Suprapubic skin (tissue), 4 donors: ENCODE data around the gene DNASE1. TPM values are rescaled to one million over a fixed set of nuclear protein-coding genes. Genes with fewer than 3 reads are reported as not detected.

Experiments
- DNase-seq, 2 donors: peaks; one replicate each; pipeline ENCODE4 v3.0.0-alpha.2; 2019; ENCODE audit warnings: low spot score in 2 of 2
- H3K27ac ChIP-seq: fragments of 200-600 bp; sonication (generic); one replicate; pipeline ENCODE4 v1.5.1; 2019
- H3K27me3 ChIP-seq: fragments of 200-600 bp; sonication (generic); one replicate; pipeline ENCODE4 v1.5.1; 2019
- H3K36me3 ChIP-seq: fragments of 200-600 bp; sonication (generic); one replicate; pipeline ENCODE4 v1.5.1; 2019
- H3K4me1 ChIP-seq: fragments of 200-600 bp; sonication (generic); one replicate; pipeline ENCODE4 v1.5.1; 2019
- H3K4me3 ChIP-seq: fragments of 200-600 bp; sonication (generic); one replicate; pipeline ENCODE4 v1.5.1; 2019; ENCODE audit warnings: mild to moderate bottlenecking
- H3K9me3 ChIP-seq: fragments of 200-600 bp; sonication (generic); one replicate; pipeline ENCODE4 v1.5.1; 2019
- EP300 ChIP-seq: sonication (generic); formaldehyde crosslinking; IDR thresholded peaks from one replicate; pipeline ENCODE4 v1.6.1; 2017; ENCODE audit warnings: antibody characterized with exemption
- POLR2A ChIP-seq, 2 donors: fragments of 450-650 bp; IDR thresholded peaks; one replicate each; pipeline ENCODE4 v1.6.1; 2017; ENCODE audit warnings: antibody characterized with exemption in 2 of 2, mild to moderate bottlenecking in 2 of 2, moderate library complexity in 2 of 2
- POLR2AphosphoS5 ChIP-seq, 3 donors: sonication (generic); formaldehyde crosslinking; IDR thresholded peaks; one replicate each; pipeline ENCODE4 v1.6.1; 2017; ENCODE audit warnings: antibody characterized with exemption in 3 of 3
- WGBS: methylation state at CpG from one replicate; pipeline ENCODE4 v1.1.5; 2018; 5-methylcytosine and 5-hydroxymethylcytosine counted together
- total RNA-seq, 4 donors: library from RNA; depleted of rRNA; stranded (reverse); fragments of >200 nt; gene quantifications; one replicate each; pipeline ENCODE4 v1.1.0, GENCODE V29; 2016
- TF ChIP-seq, protein P1 (sequence below), 2 donors: fragments of 200-600 bp in 1 of 2; fragments of 450-650 bp in 1 of 2; sonication (generic) in 1 of 2; IDR thresholded peaks; one replicate each; pipeline ENCODE4 v1.5.1; 2016 to 2019; ENCODE audit warnings: antibody characterized with exemption in 2 of 2, mild to moderate bottlenecking in 1 of 2, moderate library complexity in 1 of 2

Gene DNASE1
- total RNA-seq, 4 donors from 2014 or later, result 11.0 to 32.7 (median 23.0) TPM

DNA sequence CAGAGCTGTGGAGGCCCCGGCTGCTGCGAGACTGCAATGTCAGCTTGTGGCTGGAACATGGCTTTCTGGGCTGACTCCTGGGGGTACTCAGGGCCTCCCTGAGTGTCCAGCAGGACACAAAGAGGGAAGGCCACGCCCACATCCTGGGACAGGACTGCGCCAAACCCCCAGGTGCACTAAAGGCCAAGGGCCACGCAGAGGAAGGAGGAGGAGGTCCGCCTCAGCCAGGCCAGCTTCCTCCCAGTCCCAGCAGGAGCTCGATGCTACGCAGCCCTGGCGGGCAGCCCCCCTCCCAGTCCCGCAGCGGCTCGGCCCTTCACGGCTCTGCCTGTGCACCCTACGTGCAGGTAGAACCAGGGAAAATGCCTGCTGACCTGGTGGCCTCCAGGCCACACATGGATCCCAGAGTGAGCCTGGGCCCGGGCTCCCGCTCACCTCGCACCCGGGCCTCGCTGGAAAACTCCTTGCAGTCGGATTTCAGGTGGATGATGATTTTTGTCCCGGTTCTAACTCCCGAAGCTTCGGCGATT is 21.2 kb downstream of the DNASE1 start:
- H3K9me3 ChIP-seq, result no peaks in the 10 kb centered on the region
- H3K4me1 ChIP-seq, result no peaks in the 10 kb centered on the region
- H3K27me3 ChIP-seq, result no peaks in the 10 kb centered on the region
- TF ChIP-seq POLR2AphosphoS5 (IDR thresholded peaks at IDR 0.05) (no peak), POLR2A (IDR thresholded peaks at IDR 0.05) (no peak)
- TF ChIP-seq, protein P1, sequence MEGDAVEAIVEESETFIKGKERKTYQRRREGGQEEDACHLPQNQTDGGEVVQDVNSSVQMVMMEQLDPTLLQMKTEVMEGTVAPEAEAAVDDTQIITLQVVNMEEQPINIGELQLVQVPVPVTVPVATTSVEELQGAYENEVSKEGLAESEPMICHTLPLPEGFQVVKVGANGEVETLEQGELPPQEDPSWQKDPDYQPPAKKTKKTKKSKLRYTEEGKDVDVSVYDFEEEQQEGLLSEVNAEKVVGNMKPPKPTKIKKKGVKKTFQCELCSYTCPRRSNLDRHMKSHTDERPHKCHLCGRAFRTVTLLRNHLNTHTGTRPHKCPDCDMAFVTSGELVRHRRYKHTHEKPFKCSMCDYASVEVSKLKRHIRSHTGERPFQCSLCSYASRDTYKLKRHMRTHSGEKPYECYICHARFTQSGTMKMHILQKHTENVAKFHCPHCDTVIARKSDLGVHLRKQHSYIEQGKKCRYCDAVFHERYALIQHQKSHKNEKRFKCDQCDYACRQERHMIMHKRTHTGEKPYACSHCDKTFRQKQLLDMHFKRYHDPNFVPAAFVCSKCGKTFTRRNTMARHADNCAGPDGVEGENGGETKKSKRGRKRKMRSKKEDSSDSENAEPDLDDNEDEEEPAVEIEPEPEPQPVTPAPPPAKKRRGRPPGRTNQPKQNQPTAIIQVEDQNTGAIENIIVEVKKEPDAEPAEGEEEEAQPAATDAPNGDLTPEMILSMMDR (IDR thresholded peaks at IDR 0.05), result no peak
- H3K4me3 ChIP-seq, result no peak overlapping the region
- 99% methylated on average over 10 of the region's 24 CpGs for WGBS
- DNase-seq, result no peak
- peaks cover 93% of the 10 kb centered on the region for H3K36me3 ChIP-seq
- H3K27ac ChIP-seq, result no peak overlapping the region

DNA sequence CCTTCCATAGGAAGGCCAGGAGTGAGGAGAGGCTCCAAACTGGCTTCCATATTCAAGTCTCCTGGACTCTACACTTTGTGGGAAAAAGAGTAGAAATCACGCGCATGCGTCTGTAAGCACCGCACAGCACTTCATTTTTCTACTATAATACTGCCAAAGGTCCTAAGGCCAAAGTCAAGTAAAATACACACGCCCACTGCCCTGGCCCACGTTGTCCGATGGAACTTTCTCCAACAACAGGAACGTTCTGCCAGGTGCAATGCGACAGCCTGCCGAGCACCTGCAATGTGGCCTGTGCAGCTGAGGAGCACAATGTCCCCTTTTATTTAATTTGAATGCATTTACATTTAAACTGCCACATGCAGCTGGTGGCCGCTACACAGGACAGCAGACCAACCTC is 23.5 kb downstream of the DNASE1 start:
- H3K27ac ChIP-seq, result no peak overlapping the region
- peaks cover 90% of the 10 kb centered on the region for H3K36me3 ChIP-seq
- H3K4me1 ChIP-seq, result no peaks in the 10 kb centered on the region
- no peak for DNase-seq
- no peak for TF ChIP-seq POLR2AphosphoS5 (IDR thresholded peaks at IDR 0.05)
- TF ChIP-seq, protein P1 (IDR thresholded peaks at IDR 0.05), result no peak
- no peak for TF ChIP-seq EP300
- TF ChIP-seq POLR2A (IDR thresholded peaks at IDR 0.05), result no peak
- no peaks in the 10 kb centered on the region for H3K27me3 ChIP-seq
- H3K4me3 ChIP-seq, result no peak overlapping the region
- 92% methylated on average over 11 of the region's 11 CpGs for WGBS
- H3K9me3 ChIP-seq, result no peaks in the 10 kb centered on the region

DNA sequence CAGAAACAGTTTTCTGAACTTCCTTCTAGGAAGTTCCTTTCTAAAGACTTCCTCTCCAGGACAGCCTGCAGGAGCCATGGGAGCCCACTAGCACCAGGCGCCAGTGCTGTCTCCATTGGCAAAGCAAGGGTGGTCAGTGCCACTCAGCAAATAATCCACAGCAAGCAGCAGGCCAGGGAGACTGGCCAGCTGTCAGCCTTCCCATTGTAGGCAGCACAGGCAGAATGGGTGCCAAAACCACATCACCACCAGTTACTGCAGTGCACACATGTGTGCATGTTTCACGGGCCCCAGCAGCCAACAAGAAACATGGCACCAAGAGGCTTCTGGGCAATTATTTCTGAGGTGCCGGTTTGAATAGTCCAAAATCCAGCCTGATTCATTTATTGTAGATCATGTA is 26.7 kb downstream of the DNASE1 start:
- DNase-seq, result no peak
- WGBS, result 83% methylated on average over 3 of the region's 3 CpGs
- H3K4me1 ChIP-seq, result no peaks in the 10 kb centered on the region
- H3K36me3 ChIP-seq, result peaks cover 85% of the 10 kb centered on the region
- H3K27me3 ChIP-seq, result no peaks in the 10 kb centered on the region
- no peak overlapping the region for H3K4me3 ChIP-seq
- TF ChIP-seq EP300, result no peak
- no peak for TF ChIP-seq POLR2AphosphoS5 (IDR thresholded peaks at IDR 0.05)
- no peak for TF ChIP-seq POLR2A (IDR thresholded peaks at IDR 0.05)
- TF ChIP-seq, protein P1 (IDR thresholded peaks at IDR 0.05), result no peak
- H3K9me3 ChIP-seq, result no peaks in the 10 kb centered on the region
- H3K27ac ChIP-seq, result no peak overlapping the region

DNA sequence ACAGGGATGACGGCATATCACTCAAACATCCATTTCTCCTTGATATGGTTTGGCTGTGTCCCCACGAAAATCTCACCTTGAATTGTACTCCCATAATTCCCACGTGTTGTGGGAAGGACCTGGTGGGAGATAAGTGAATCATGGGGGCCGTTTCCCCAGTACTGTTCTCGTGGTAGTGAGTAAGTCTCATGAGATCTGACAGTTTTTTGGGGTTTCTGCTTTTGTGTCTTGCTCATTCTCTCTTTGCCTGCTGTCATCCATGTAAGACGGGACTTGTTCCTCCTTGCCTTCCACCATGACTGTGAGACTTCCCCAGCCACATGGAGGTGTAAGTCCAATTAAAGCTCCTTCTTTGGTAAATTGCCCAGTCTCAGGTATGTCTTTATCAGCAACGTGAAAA is 32.5 kb downstream of the DNASE1 start:
- peaks cover 17% of the 10 kb centered on the region for H3K4me1 ChIP-seq
- H3K36me3 ChIP-seq, result peaks cover 49% of the 10 kb centered on the region
- no peak overlapping the region for H3K27ac ChIP-seq
- WGBS, result 84% methylated on average over 7 of the region's 7 CpGs
- no peaks in the 10 kb centered on the region for H3K9me3 ChIP-seq
- no peaks in the 10 kb centered on the region for H3K27me3 ChIP-seq
- no peak for DNase-seq
- TF ChIP-seq EP300 (no peak), POLR2AphosphoS5 (IDR thresholded peaks at IDR 0.05) (no peak), POLR2A (IDR thresholded peaks at IDR 0.05) (no peak)
- TF ChIP-seq, protein P1 (IDR thresholded peaks at IDR 0.05), result no peak
- H3K4me3 ChIP-seq, result no peak overlapping the region

DNA sequence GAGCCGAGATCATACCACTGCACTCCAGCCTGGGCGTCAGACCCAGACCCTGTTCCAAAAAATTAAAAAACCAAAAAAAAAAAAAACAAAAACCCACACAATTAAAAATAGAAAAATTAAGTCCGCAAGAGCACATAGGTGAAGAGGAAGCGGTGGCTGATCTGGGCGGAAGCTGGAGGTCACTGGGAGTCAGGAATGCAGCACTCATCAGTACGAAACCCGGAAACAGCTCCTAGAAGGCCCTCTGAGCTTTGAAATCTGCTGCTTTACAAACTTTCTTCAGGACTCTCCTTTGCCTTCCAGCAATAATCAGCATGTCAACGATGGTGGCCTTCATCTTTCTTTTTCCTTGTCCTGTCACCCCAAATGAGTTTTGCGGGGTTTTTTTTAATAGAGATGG is 33.3 kb downstream of the DNASE1 start:
- H3K4me3 ChIP-seq, result no peak overlapping the region
- DNase-seq, result no peak
- no peaks in the 10 kb centered on the region for H3K27me3 ChIP-seq
- no peak overlapping the region for H3K27ac ChIP-seq
- 79% methylated on average over 9 of the region's 9 CpGs for WGBS
- H3K9me3 ChIP-seq, result no peaks in the 10 kb centered on the region
- TF ChIP-seq EP300 (no peak), POLR2AphosphoS5 (IDR thresholded peaks at IDR 0.05) (no peak), POLR2A (IDR thresholded peaks at IDR 0.05) (no peak)
- TF ChIP-seq, protein P1 (IDR thresholded peaks at IDR 0.05), result no peak
- H3K4me1 ChIP-seq, result peaks cover 17% of the 10 kb centered on the region
- H3K36me3 ChIP-seq, result peaks cover 41% of the 10 kb centered on the region
